HG03439 (cell line): ENCODE results near the gene OR6F1.
"Not testable (repeated sequence)": the region's sequence is repeated elsewhere in the genome, so short reads cannot be mapped to it uniquely, and the experiment has no call there.

Source experiments
- ATAC-seq: cut with Tn5 transposase; IDR thresholded peaks from one replicate; pipeline ENCODE4 v1.9.1; 2021; ENCODE audit warnings: mild to moderate bottlenecking, moderate library complexity; ENCODE audit not compliant: unreplicated experiment

Gene OR6F1

GRCh38 chr1:247716546-247716945, at the start of gene OR6F1:
Gene OR6F1, minus strand, starts transcription at chr1:247716646. Its CDS starts 3,891 bp downstream, at chr1:247712755.
- ATAC-seq: no peak

GRCh38 chr1:247760456-247760855, 44.0 kb upstream of the OR6F1 start, which contains the start of gene OR1C1:
Gene OR1C1, minus strand, starts transcription at chr1:247760556. Its CDS starts 2,150 bp downstream, at chr1:247758406.
- no peak for ATAC-seq

GRCh38 chr1:247754311-247754710, 37.9 kb upstream of the OR6F1 start:
- not testable (repeated sequence) for ATAC-seq

- ATAC-seq: no peak
These were observed 33.4 kb upstream of the OR6F1 start for GRCh38 chr1:247749870-247750269.

- no peak for ATAC-seq
These were observed 31.6 kb upstream of the OR6F1 start, which contains the start of gene OR14A2 for GRCh38 chr1:247748041-247748440. Gene OR14A2, minus strand, starts transcription at chr1:247748141.

- ATAC-seq: no peak
These were observed 31.2 kb upstream of the OR6F1 start for GRCh38 chr1:247747616-247748015.

- no peak for ATAC-seq
These were observed 30.0 kb upstream of the OR6F1 start for GRCh38 chr1:247746391-247746935.

- not testable (repeated sequence) for ATAC-seq
These were observed 25.8 kb upstream of the OR6F1 start for GRCh38 chr1:247742215-247742760.

- no peak for ATAC-seq
These were observed 25.3 kb upstream of the OR6F1 start for GRCh38 chr1:247741756-247742155.

GRCh38 chr1:247740721-247741120, 24.3 kb upstream of the OR6F1 start:
- ATAC-seq: no peak

GRCh38 chr1:247738315-247738714, 21.9 kb upstream of the OR6F1 start, which contains the start of gene OR14K1:
Gene OR14K1, plus strand, starts transcription at chr1:247738615. Its CDS starts 0 bp downstream, at chr1:247738615.
- no peak for ATAC-seq

- no peak for ATAC-seq
These were observed 4.8 kb upstream of the OR6F1 start for GRCh38 chr1:247721222-247721621.

GRCh38 chr1:247713753-247714152, 2.7 kb downstream of the OR6F1 start:
- no peak for ATAC-seq

- ATAC-seq: not testable (repeated sequence)
These were observed 5.8 kb downstream of the OR6F1 start for GRCh38 chr1:247710681-247711080.

- ATAC-seq: no peak
These were observed 15.1 kb downstream of the OR6F1 start for GRCh38 chr1:247701338-247701737.

- ATAC-seq: peak; percentile 93
These were observed 35.1 kb downstream of the OR6F1 start for GRCh38 chr1:247681288-247681897.

- no peak for ATAC-seq
These were observed 36.3 kb downstream of the OR6F1 start for GRCh38 chr1:247680171-247680570.

GRCh38 chr1:247679639-247680038, 36.8 kb downstream of the OR6F1 start, which contains the start of gene OR13G1:
Gene OR13G1, minus strand, starts transcription at chr1:247679739. Its CDS starts 6,698 bp downstream, at chr1:247673041.
- no peak for ATAC-seq

- no peak for ATAC-seq
These were observed 47.2 kb downstream of the OR6F1 start for GRCh38 chr1:247669225-247669624.
